GM12891 (cell line): Measurements from ENCODE around the gene FSCN2.

Experiments
- POLR2A ChIP-seq: IDR thresholded peaks from 2 replicates; pipeline ENCODE4 v1.6.1; 2011; ENCODE audit warnings: low read depth, low read length, control low read depth
- POLR2AphosphoS5 ChIP-seq: IDR thresholded peaks from 2 replicates; pipeline ENCODE4 v1.6.1; 2011; ENCODE audit warnings: low read depth, low read length, control low read depth
- POU2F2 ChIP-seq: IDR thresholded peaks from 2 replicates; pipeline ENCODE4 v1.6.1; 2011; ENCODE audit warnings: low read depth, mild to moderate bottlenecking, control low read depth, low read length, moderate library complexity
- TAF1 ChIP-seq: IDR thresholded peaks from 2 replicates; pipeline ENCODE4 v1.6.1; 2011; ENCODE audit warnings: low read depth, low read length, control low read depth

- TF ChIP-seq POLR2A (no peak), POLR2AphosphoS5 (no peak), POU2F2 (no peak), TAF1 (no peak)
These were observed 40.2 kb downstream of the FSCN2 start for GRCh38 chr17:81568416-81568815.
